Measurements from ENCODE around the gene DLST.

DLST gene

DNA sequence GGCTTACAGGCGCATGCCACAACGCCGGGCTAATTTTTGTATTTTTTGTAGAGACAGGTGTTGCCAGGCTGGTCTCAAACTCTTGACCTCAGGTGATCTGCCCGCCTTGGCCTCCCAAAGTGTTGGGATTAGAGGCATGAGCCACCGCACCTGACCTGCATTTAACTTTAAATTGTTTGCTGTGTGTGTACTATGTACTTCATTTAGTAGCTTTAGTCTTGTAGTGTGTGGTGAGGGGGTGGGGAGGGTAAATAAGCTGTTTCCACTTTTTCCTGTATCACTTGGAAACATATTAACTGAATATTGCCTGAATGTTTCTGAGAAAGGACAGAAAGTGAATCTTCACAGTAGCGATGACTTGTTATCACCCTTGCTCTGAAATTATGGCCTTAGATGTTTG lies 8.5 kb downstream of the DLST start:
- in situ Hi-C loops (cut with MboI; ENCODE audit: low pct_unique_long_range_greater_than_20kb, low sequenced_read_pairs) = no loop called here

GRCh38 chr14:74891870-74892269 lies 10.2 kb downstream of the DLST start:
- in situ Hi-C loops (cut with MboI; ENCODE audit: low pct_unique_long_range_greater_than_20kb, low sequenced_read_pairs) = no loop called here

More for the DNA sequence above, 8.5 kb downstream of the DLST start:
- DNase-seq = no peak

DNA sequence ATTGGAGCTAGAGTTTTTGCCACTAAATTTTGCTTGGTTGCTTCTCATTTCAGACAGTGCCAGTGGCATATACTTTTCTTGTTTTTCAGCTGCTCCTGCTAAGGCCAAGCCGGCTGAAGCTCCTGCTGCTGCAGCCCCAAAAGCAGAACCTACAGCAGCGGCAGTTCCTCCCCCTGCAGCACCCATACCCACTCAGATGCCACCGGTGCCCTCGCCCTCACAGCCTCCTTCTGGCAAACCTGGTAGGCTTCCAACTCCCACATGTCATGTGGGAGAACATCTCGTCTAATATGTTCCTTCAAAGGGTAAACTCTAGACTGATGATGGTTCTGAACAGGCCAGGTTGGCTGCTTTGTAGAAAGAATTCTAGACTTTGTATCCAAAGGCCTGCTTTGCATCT lies 11.0 kb downstream of the DLST start:
- DNase-seq = no peak
- in situ Hi-C loops (cut with MboI; ENCODE audit: low pct_unique_long_range_greater_than_20kb, low sequenced_read_pairs) = no loop called here

More at GRCh38 chr14:74891870-74892269, 10.2 kb downstream of the DLST start:
- DNase-seq = no peak

DNA sequence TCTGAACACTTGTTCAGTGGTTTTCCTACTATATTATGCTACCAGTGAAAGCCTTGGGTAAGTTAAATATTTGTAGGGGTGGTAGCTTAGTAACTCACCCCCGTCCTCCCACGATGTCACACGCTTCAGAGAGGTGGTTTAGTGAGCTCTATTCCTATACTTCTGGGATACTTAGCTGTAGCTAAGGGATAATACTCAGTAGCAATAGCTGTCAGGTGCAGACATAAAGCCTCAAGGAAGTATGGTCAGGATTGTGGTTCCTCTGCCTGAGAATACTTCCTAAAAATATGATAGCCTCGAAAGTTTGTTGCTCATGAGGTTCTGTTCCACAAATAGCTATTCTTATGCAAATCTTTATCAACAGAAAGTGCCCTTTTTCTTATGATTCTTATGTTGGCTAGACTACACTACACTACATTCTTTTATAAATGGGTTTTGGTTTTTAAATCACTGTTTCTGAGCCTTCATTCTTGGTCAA lies 11.9 kb downstream of the DLST start:
- in situ Hi-C loops (cut with MboI; ENCODE audit: low pct_unique_long_range_greater_than_20kb, low sequenced_read_pairs) = no loop called here
- DNase-seq = peak; percentile 40

GRCh38 chr14:74896400-74896799 lies 14.7 kb downstream of the DLST start:
- in situ Hi-C loops (cut with MboI; ENCODE audit: low pct_unique_long_range_greater_than_20kb, low sequenced_read_pairs) = no loop called here
- no peak for DNase-seq

GRCh38 chr14:74897642-74898041 lies 15.9 kb downstream of the DLST start:
- no peak for DNase-seq
- in situ Hi-C loops (cut with MboI; ENCODE audit: low pct_unique_long_range_greater_than_20kb, low sequenced_read_pairs) = no loop called here

GRCh38 chr14:74898083-74898482 lies 16.4 kb downstream of the DLST start:
- no peak for DNase-seq
- in situ Hi-C loops (cut with MboI; ENCODE audit: low pct_unique_long_range_greater_than_20kb, low sequenced_read_pairs) = no loop called here

GRCh38 chr14:74898694-74899093 lies 17.0 kb downstream of the DLST start:
- in situ Hi-C loops (cut with MboI; ENCODE audit: low pct_unique_long_range_greater_than_20kb, low sequenced_read_pairs) = no loop called here
- DNase-seq = no peak

DNA sequence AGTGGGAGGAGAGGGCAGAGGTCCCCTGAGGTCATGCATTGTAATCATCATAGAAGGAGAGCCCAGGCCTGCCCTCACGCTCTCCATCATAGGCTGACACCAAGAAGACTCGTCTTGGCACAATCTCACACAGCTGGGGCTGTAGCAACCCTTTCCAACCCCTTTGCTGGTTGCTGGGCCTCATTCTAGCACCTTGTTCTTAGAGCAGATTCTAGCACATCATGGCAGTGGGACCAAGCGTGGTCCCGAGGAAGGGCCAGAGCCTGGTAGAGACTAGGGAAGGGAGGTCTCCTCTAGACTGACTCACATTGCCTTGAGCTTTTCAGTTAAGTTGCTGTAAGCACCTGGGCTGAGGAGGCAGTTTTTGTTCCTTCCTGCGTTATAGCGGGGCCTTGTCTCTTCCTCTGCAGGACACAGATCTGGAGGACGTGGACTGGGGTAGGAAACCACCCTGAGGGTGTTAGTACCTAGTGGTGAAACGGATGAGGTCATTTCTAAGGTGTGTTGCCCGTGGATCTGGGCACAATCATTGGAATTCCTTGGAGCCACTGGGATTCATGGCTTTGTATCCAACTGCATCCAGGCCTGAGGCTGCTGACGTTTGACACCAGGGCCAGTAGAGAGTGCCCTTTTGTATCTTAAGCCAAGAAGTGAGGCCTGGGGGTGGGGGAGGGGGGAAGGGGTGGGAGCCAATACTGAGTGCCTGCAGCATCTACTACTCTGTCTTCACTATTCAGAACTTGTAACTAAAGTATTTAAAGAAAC lies 21.4 kb downstream of the DLST start:
- in situ Hi-C loops (cut with MboI; ENCODE audit: low pct_unique_long_range_greater_than_20kb, low sequenced_read_pairs) = loop anchor here (25.0 kb wide), 1 partner anchor 184 kb away; no protein-coding TSS in a partner anchor

DNA sequence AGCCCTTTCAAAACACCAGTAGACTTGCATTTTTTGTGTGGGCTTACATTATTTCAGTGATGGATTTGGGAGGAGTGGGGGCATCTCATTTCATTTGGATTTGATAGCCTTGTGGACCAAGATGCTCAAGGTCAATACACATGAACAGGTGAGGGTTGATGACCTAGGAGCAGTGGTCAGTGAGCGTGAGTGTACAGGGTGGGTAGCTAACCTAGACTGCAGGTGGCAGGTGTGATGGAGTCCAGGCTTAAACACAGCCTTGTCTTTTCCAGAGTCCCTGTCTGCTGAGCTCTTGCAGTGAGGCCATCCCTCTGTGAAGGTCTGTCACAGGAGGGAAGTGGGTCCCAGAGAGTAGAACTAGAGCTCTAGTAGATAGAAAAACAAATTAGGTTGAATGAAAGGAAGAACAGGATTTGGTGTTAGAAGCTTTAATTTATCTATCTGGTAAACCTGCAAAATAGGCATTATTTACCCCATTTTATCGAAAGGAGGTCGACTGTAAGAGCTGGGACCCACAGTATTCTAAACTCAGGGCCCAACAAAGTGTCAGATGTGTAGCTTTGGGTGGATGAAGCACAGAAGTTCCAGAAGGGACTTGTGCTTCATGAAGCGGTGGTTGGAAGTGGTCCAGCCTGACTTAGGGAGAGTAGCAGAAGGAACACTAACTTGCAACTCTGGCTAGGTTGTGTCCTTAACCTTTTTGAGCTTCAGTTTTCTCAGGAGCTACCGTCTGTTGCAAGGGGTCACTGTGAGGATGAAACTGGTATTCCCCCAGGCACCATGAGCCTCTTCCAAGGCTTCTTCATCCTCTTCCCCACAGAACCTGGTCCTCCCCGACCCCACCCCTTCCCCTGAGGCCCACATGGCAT lies 23.2 kb downstream of the DLST start:
- in situ Hi-C loops (cut with MboI; ENCODE audit: low pct_unique_long_range_greater_than_20kb, low sequenced_read_pairs) = loop anchor here (25.0 kb wide), 1 partner anchor 182 kb away; no protein-coding TSS in a partner anchor
- no peak for DNase-seq

More for the DNA sequence above, 21.4 kb downstream of the DLST start:
- no peak for DNase-seq

DNA sequence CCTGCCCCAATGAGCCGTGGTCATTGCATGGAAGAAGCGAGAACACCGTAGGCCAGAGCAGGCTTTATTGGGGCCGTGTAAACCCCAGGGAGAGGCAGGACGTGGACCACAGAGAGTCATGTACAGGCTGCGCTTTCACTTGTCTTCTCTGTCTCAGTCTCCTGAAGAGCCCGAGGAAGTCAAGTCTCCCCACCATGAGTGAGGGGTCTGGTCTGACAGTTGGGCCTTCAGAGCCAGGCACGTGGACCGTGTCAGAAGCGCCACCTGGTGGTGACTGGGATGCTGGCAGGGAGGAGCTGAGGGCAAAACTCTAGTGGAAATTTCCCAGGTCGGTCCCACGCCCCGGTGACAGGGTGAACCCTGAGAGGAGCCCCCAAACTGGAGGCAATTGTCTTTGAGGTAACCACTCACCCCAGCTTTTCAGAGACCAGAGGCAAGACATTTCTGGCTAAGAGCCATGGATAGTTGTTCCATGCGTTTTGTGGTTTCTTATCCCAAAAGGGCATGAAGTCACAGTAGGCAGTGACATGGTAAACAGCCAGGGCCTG lies 24.0 kb downstream of the DLST start:
- DNase-seq = peak; percentile 64
- in situ Hi-C loops (cut with MboI; ENCODE audit: low pct_unique_long_range_greater_than_20kb, low sequenced_read_pairs) = loop anchor here (25.0 kb wide), 1 partner anchor 182 kb away; no protein-coding TSS in a partner anchor

- in situ Hi-C loops (cut with MboI; ENCODE audit: low pct_unique_long_range_greater_than_20kb, low sequenced_read_pairs) = loop anchor here (25.0 kb wide), 1 partner anchor 180 kb away; no protein-coding TSS in a partner anchor
- no peak for DNase-seq
Observed at GRCh38 chr14:74906925-74907521, 25.3 kb downstream of the DLST start.

DNA sequence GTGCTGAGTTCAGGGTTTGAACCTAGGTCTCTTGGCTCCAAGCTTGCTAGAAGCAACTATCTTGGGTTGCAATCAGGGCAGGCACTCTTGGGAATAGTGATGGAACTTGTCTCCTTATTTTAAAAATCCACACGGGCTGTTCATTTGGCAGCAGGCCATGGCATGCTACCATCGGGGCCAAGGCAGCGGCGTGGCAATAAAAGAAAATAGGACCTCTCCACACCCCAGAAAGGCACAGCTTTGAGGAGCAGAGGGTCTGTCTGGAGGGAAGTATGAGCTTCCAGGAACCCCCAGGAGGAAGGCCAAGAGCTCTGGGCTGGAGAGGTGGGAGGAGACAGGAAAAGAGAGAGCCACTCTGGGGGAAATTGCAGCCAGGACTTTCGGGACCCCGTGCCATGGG lies 26.0 kb downstream of the DLST start:
- in situ Hi-C loops (cut with MboI; ENCODE audit: low pct_unique_long_range_greater_than_20kb, low sequenced_read_pairs) = loop anchor here (25.0 kb wide), 1 partner anchor 180 kb away; no protein-coding TSS in a partner anchor
- DNase-seq = no peak

DNA sequence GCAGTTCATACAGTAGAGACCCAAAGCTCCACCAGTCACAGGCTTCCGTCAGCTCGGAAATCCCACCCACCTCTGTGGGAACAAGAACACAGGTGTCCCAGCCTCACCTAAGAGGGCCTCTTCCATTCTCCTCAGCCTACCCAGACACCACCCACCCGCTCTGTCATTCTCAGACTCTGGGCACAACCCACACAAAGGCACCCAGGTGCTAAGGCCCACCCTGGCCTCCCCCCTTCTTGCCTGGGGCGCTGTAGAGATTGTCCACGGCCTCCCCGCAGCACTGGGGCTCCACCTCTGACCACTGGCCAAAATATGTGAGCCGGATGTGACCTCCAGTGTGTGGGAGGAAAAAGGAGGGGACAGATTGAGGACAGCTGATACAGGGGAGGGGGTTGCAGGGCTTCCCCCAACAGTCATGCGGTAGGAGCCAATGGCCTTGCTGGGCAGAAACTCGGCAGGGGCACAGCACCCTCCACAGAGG lies 27.2 kb downstream of the DLST start:
- no peak for DNase-seq
- in situ Hi-C loops (cut with MboI; ENCODE audit: low pct_unique_long_range_greater_than_20kb, low sequenced_read_pairs) = loop anchor here (25.0 kb wide), 1 partner anchor 178 kb away; no protein-coding TSS in a partner anchor

DNA sequence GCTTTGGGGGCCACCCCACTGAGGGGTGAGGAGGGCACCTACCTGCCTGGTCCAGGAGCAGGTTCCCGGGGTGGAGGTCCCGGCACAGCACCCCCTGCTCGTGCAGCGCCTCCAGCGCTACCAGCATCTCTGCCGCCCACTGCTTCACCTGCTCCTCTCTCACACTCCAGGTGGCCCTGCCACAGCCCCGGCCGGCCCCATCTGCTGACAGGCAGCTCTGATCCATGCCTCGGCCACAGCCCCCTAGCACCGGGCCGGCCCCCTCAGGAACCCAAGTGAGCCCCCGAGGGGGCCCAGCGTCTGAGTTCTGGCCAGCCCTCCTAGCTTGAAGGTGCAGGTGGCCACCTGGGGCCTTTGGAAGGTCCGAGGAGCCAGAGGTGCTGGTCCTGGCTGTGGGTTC lies 27.8 kb downstream of the DLST start:
- no peak for DNase-seq
- in situ Hi-C loops (cut with MboI; ENCODE audit: low pct_unique_long_range_greater_than_20kb, low sequenced_read_pairs) = loop anchor here (25.0 kb wide), 1 partner anchor 178 kb away; no protein-coding TSS in a partner anchor

DNA sequence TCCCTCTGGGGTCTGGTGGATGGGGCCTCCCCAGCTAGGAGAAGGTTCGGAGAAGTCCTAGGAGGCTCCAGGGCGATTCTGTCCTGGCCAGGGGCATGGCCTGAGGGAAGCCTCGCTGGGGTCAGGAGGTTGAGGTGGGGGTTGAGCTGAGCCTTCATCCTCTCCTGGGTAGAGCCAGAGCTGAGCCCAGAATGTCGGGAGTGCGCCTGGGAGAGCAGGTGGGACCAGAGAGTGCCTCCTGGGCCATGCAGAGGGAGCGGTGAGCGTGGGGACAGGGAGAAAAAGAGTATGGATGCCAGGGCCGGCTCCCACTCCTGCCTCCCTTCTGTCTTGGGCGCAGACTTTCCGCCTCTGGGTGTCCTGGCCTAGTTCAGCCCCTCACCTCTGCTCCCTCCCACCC lies 28.2 kb downstream of the DLST start:
- DNase-seq = no peak
- in situ Hi-C loops (cut with MboI; ENCODE audit: low pct_unique_long_range_greater_than_20kb, low sequenced_read_pairs) = loop anchor here (25.0 kb wide), 1 partner anchor 177 kb away; no protein-coding TSS in a partner anchor

- no peak for DNase-seq
- in situ Hi-C loops (cut with MboI; ENCODE audit: low pct_unique_long_range_greater_than_20kb, low sequenced_read_pairs) = loop anchor here (25.0 kb wide), 1 partner anchor 177 kb away; no protein-coding TSS in a partner anchor
Observed at GRCh38 chr14:74910556-74910955, 28.8 kb downstream of the DLST start.

- in situ Hi-C loops (cut with MboI; ENCODE audit: low pct_unique_long_range_greater_than_20kb, low sequenced_read_pairs) = loop anchor here (25.0 kb wide), 1 partner anchor 176 kb away; no protein-coding TSS in a partner anchor
Observed at GRCh38 chr14:74911221-74911620, 29.5 kb downstream of the DLST start.

GRCh38 chr14:74911704-74912103 lies 30.0 kb downstream of the DLST start:
- in situ Hi-C loops (cut with MboI; ENCODE audit: low pct_unique_long_range_greater_than_20kb, low sequenced_read_pairs) = loop anchor here (25.0 kb wide), 1 partner anchor 176 kb away; no protein-coding TSS in a partner anchor
- DNase-seq = no peak

More at GRCh38 chr14:74911221-74911620, 29.5 kb downstream of the DLST start:
- no peak for DNase-seq

Measured in KBM-7 (cell line).